Loucy (cell line): ENCODE results near the gene MYCN.

Experiments used
- H2AFZ ChIP-seq: fragments of 200-600 bp; sonication (generic); 2 replicates; pipeline ENCODE4 v1.6.0; 2016; ENCODE audit warnings: antibody characterized with exemption, mild to moderate bottlenecking, low read length, moderate library complexity
- H3F3A ChIP-seq: fragments of 200-600 bp; 2 replicates; pipeline ENCODE4 v1.6.0; 2016; ENCODE audit warnings: antibody characterized with exemption, low read depth, mild to moderate bottlenecking
- H3K27me3 ChIP-seq: fragments of 200-600 bp; sonication (generic); 2 replicates; pipeline ENCODE4 v1.6.1; 2014; ENCODE audit warnings: low read length, mild to moderate bottlenecking; ENCODE audit not compliant: insufficient read depth, poor library complexity, severe bottlenecking
- H3K36me3 ChIP-seq: fragments of 200-600 bp; sonication (generic); 2 replicates; pipeline ENCODE4 v1.6.1; 2016; ENCODE audit warnings: low read length; ENCODE audit not compliant: insufficient read depth
- H3K4me1 ChIP-seq: fragments of 200-600 bp; sonication (generic); 2 replicates; pipeline ENCODE4 v1.5.1; 2014; ENCODE audit warnings: low read length, mild to moderate bottlenecking; ENCODE audit not compliant: insufficient read depth, poor library complexity, severe bottlenecking
- H3K4me2 ChIP-seq: fragments of 200-600 bp; sonication (generic); 2 replicates; pipeline ENCODE4 v1.6.0; 2014; ENCODE audit warnings: antibody characterized with exemption, low read length, low read depth, mild to moderate bottlenecking; ENCODE audit not compliant: poor library complexity, severe bottlenecking
- H3K4me3 ChIP-seq: fragments of 200-600 bp; sonication (generic); 2 replicates; pipeline ENCODE4 v1.5.1; 2014; ENCODE audit warnings: low read length, mild to moderate bottlenecking, mixed read lengths; ENCODE audit not compliant: poor library complexity, severe bottlenecking
- H3K79me2 ChIP-seq: fragments of 200-600 bp; sonication (generic); 2 replicates; pipeline ENCODE4 v1.6.1; 2014; ENCODE audit warnings: low read length; ENCODE audit not compliant: insufficient read depth
- H3K9ac ChIP-seq: fragments of 200-600 bp; sonication (generic); 2 replicates; pipeline ENCODE4 v1.6.0; 2014; ENCODE audit warnings: mild to moderate bottlenecking, low read depth, low read length, moderate library complexity; ENCODE audit not compliant: poor library complexity, severe bottlenecking
- H3K9me2 ChIP-seq: fragments of 200-600 bp; sonication (generic); replicated peaks from 2 replicates; pipeline ENCODE4 v1.6.1; 2016; ENCODE audit warnings: low read depth, low read length, mixed read lengths
- H3K9me3 ChIP-seq: fragments of 200-600 bp; sonication (generic); 2 replicates; pipeline ENCODE4 v1.6.1; 2014; ENCODE audit warnings: mild to moderate bottlenecking, antibody characterized with exemption, low read length, low read depth; ENCODE audit not compliant: insufficient read depth
- H4K20me1 ChIP-seq: fragments of 200-600 bp; sonication (generic); 2 replicates; pipeline ENCODE4 v1.6.0; 2014; ENCODE audit warnings: antibody characterized with exemption, low read length, mild to moderate bottlenecking; ENCODE audit not compliant: insufficient read depth, poor library complexity, severe bottlenecking
- EZH2phosphoT487 ChIP-seq: fragments of 200-600 bp; IDR thresholded peaks from 2 replicates; pipeline ENCODE4 v1.6.1; 2018; ENCODE audit warnings: antibody characterized with exemption, mild to moderate bottlenecking, moderate library complexity, borderline replicate concordance
- TF ChIP-seq, protein P1 (sequence below): fragments of 200-600 bp; sonication (generic); conservative IDR thresholded peaks from 2 replicates; pipeline ENCODE4 v1.5.1; 2014; ENCODE audit warnings: mild to moderate bottlenecking, antibody characterized with exemption, low read length

MYCN gene

DNA sequence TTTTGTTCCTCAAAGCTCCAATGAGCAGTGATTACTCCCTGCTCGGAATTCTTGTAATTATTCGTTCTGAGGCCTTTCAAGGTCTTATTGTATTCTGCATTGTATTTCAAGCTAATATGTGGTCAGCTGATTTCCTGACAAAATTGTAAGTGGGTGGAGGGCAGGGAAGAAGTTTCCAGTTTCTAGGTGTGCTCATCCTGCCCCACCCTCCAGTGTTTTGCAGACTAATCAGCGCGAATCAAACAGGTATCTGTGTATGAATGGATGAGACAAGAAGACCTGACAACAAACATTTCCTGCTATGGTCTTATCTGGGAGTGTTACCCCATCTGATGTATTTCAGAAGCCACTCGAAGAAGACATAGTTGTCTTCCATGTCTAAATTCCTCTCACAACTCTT is 35.3 kb downstream of the MYCN start:
- TF ChIP-seq, protein P1, sequence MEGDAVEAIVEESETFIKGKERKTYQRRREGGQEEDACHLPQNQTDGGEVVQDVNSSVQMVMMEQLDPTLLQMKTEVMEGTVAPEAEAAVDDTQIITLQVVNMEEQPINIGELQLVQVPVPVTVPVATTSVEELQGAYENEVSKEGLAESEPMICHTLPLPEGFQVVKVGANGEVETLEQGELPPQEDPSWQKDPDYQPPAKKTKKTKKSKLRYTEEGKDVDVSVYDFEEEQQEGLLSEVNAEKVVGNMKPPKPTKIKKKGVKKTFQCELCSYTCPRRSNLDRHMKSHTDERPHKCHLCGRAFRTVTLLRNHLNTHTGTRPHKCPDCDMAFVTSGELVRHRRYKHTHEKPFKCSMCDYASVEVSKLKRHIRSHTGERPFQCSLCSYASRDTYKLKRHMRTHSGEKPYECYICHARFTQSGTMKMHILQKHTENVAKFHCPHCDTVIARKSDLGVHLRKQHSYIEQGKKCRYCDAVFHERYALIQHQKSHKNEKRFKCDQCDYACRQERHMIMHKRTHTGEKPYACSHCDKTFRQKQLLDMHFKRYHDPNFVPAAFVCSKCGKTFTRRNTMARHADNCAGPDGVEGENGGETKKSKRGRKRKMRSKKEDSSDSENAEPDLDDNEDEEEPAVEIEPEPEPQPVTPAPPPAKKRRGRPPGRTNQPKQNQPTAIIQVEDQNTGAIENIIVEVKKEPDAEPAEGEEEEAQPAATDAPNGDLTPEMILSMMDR = no peak
- TF ChIP-seq EZH2phosphoT487 = no peak
- H2AFZ ChIP-seq = no peak overlapping the region
- H3K9me3 ChIP-seq = no peaks in the 10 kb centered on the region
- H3K9ac ChIP-seq = no peak overlapping the region
- no peaks in the 10 kb centered on the region for H3K27me3 ChIP-seq
- H3K4me3 ChIP-seq = no peak overlapping the region
- H3F3A ChIP-seq = no peaks in the 10 kb centered on the region
- H4K20me1 ChIP-seq = no peaks in the 10 kb centered on the region
- no peaks in the 10 kb centered on the region for H3K9me2 ChIP-seq
- H3K36me3 ChIP-seq = no peaks in the 10 kb centered on the region
- no peaks in the 10 kb centered on the region for H3K79me2 ChIP-seq
- peaks cover 14% of the 10 kb centered on the region for H3K4me1 ChIP-seq
- H3K4me2 ChIP-seq = no peak overlapping the region

DNA sequence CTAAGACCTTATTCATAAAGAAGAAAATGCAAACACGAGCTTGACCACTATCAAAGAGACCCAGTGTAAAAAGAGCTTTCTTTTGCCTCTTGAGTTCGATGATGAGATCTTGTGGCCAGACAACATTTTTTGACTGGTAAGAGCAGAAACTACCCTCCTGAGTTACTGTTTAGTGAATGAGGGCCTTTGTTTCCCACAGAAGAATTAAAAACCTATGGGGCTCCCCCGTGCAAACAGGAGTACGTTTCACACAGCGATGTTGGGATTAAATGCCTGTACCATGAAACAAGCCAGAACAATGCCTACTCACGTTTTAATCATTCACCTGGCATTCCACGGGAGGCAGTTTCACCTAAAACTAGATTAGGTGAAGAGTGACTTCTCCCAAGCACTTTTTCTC is 36.0 kb downstream of the MYCN start:
- H3K79me2 ChIP-seq = no peaks in the 10 kb centered on the region
- H3K4me1 ChIP-seq = peaks cover 14% of the 10 kb centered on the region
- no peak overlapping the region for H3K4me2 ChIP-seq
- no peaks in the 10 kb centered on the region for H3K9me3 ChIP-seq
- no peak overlapping the region for H3K4me3 ChIP-seq
- H2AFZ ChIP-seq = no peak overlapping the region
- no peaks in the 10 kb centered on the region for H3K36me3 ChIP-seq
- H3F3A ChIP-seq = no peaks in the 10 kb centered on the region
- no peaks in the 10 kb centered on the region for H3K9me2 ChIP-seq
- TF ChIP-seq, protein P1 = no peak
- TF ChIP-seq EZH2phosphoT487 = no peak
- no peaks in the 10 kb centered on the region for H3K27me3 ChIP-seq
- H3K9ac ChIP-seq = no peak overlapping the region
- H4K20me1 ChIP-seq = no peaks in the 10 kb centered on the region

DNA sequence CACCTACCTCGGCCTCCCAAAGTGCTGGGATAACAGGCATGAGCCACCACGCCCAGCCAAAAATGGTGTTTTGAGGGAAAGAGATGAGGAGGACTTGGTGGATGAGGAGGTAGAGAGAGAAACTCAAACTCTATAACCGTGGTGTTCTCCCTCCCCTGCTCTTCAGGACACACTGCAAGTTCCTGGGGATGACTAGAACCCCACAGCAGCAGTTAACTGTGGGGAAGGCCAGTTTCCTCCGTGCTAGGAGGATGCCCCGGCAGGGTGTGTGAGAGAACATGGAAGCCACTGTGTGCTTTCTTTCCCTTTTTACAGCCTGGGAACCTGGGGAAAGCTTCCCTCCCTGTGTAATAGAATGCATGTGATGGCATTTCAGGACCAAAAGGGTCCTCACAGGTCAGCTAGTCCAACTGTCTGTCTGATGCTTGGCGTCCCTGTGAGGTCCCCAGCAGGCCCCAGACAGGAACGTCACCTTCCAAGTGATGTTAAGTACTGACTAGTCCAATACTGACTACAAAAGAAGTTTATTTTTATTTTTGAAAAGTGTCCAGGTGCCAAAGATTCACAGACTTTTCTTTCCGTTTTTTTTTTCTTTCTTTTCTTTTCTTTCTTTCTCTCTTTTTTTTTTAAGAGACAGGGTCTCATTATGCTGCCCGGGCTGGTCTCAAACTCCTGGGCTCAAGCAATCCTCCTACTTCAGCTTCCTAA is 38.9 kb downstream of the MYCN start:
- H3F3A ChIP-seq = no peaks in the 10 kb centered on the region
- no peak for TF ChIP-seq EZH2phosphoT487
- TF ChIP-seq, protein P1 = no peak
- no peaks in the 10 kb centered on the region for H3K9me3 ChIP-seq
- H2AFZ ChIP-seq = no peak overlapping the region
- no peak overlapping the region for H3K4me2 ChIP-seq
- H4K20me1 ChIP-seq = no peaks in the 10 kb centered on the region
- no peak overlapping the region for H3K9ac ChIP-seq
- H3K27me3 ChIP-seq = no peaks in the 10 kb centered on the region
- no peaks in the 10 kb centered on the region for H3K36me3 ChIP-seq
- H3K4me1 ChIP-seq = peaks cover 25% of the 10 kb centered on the region
- no peaks in the 10 kb centered on the region for H3K9me2 ChIP-seq
- no peaks in the 10 kb centered on the region for H3K79me2 ChIP-seq
- no peak overlapping the region for H3K4me3 ChIP-seq
